Chondrocyte (in vitro differentiated cells): ENCODE measurements around the gene CDCA5. TPM values are rescaled to one million over a fixed set of nuclear protein-coding genes. Genes with fewer than 3 reads are reported as not detected.

Source experiments
- DNase-seq: peaks from one replicate; pipeline ENCODE4 v3.0.0; 2021; ENCODE audit warnings: mixed read lengths, low spot score
- H3K27ac Mint-ChIP-seq: one replicate; pipeline ENCODE4 v1.8.0; 2021; ENCODE audit warnings: mild to moderate bottlenecking, moderate library complexity, mixed read lengths; ENCODE audit not compliant: unreplicated experiment
- H3K27me3 Mint-ChIP-seq: 2 replicates; pipeline ENCODE4 v1.8.0; 2021; ENCODE audit warnings: low read depth, mixed read lengths
- H3K36me3 Mint-ChIP-seq: 2 replicates; pipeline ENCODE4 v1.8.0; 2021; ENCODE audit warnings: low read depth, mixed read lengths
- H3K4me1 Mint-ChIP-seq: 2 replicates; pipeline ENCODE4 v1.8.0; 2021; ENCODE audit warnings: low read depth, mild to moderate bottlenecking, mixed read lengths
- H3K4me3 Mint-ChIP-seq: one replicate; pipeline ENCODE4 v1.8.0; 2021; ENCODE audit warnings: mild to moderate bottlenecking, moderate library complexity, mixed read lengths; ENCODE audit not compliant: unreplicated experiment
- H3K9me3 Mint-ChIP-seq: 2 replicates; pipeline ENCODE4 v1.8.0; 2021; ENCODE audit warnings: low read depth, mixed read lengths
- CTCF ChIP-seq: fragments of 200-600 bp; sonication (generic); IDR thresholded peaks from 2 replicates; pipeline ENCODE4 v1.5.0; 2021; ENCODE audit warnings: antibody characterized with exemption, mild to moderate bottlenecking, moderate library complexity
- total RNA-seq: library from RNA; stranded (reverse); gene quantifications from 3 replicates; pipeline ENCODE4 v1.2.1, GENCODE V29; 2021

The CDCA5 gene
- total RNA-seq, 1 donor from 2014 or later, result 5.5 TPM

- no peak for TF ChIP-seq CTCF
- Mint-ChIP-seq H3K27me3 (no peaks in the 10 kb centered on the region), H3K36me3 (no peaks in the 10 kb centered on the region), H3K4me1 (no peaks in the 10 kb centered on the region), H3K27ac (no peak overlapping the region), H3K4me3 (no peak overlapping the region), H3K9me3 (no peaks in the 10 kb centered on the region)
- DNase-seq, result no peak
Observed at GRCh38 chr11:65066315-65066714, 17.5 kb downstream of the CDCA5 start.

GRCh38 chr11:65065851-65066250, 18.0 kb downstream of the CDCA5 start:
- no peaks in the 10 kb centered on the region for H3K9me3 Mint-ChIP-seq
- no peak overlapping the region for H3K27ac Mint-ChIP-seq

GRCh38 chr11:65064847-65065240, 19.0 kb downstream of the CDCA5 start:
- H3K9me3 Mint-ChIP-seq, result no peaks in the 10 kb centered on the region
- no peaks in the 10 kb centered on the region for H3K4me1 Mint-ChIP-seq
- DNase-seq, result no peak
- H3K36me3 Mint-ChIP-seq, result no peaks in the 10 kb centered on the region
- no peak overlapping the region for H3K27ac Mint-ChIP-seq
- H3K4me3 Mint-ChIP-seq, result no peak overlapping the region
- no peak for TF ChIP-seq CTCF
- no peaks in the 10 kb centered on the region for H3K27me3 Mint-ChIP-seq

More at GRCh38 chr11:65065851-65066250, 18.0 kb downstream of the CDCA5 start:
- TF ChIP-seq CTCF, result no peak
- Mint-ChIP-seq H3K4me3 (no peak overlapping the region), H3K36me3 (no peaks in the 10 kb centered on the region), H3K4me1 (no peaks in the 10 kb centered on the region), H3K27me3 (no peaks in the 10 kb centered on the region)
- DNase-seq, result no peak

GRCh38 chr11:65063532-65063931, 20.3 kb downstream of the CDCA5 start:
- no peaks in the 10 kb centered on the region for H3K27me3 Mint-ChIP-seq
- TF ChIP-seq CTCF, result no peak
- no peak for DNase-seq
- H3K36me3 Mint-ChIP-seq, result no peaks in the 10 kb centered on the region
- no peaks in the 10 kb centered on the region for H3K4me1 Mint-ChIP-seq
- no peak overlapping the region for H3K4me3 Mint-ChIP-seq
- H3K9me3 Mint-ChIP-seq, result no peaks in the 10 kb centered on the region
- H3K27ac Mint-ChIP-seq, result no peak overlapping the region

- peak; percentile 43 for TF ChIP-seq CTCF
- Mint-ChIP-seq H3K27ac (no peak overlapping the region), H3K9me3 (no peaks in the 10 kb centered on the region), H3K4me1 (no peaks in the 10 kb centered on the region), H3K27me3 (no peaks in the 10 kb centered on the region), H3K4me3 (no peak overlapping the region), H3K36me3 (no peaks in the 10 kb centered on the region)
- no peak for DNase-seq
Observed at GRCh38 chr11:65060913-65061408, 22.9 kb downstream of the CDCA5 start.
